Loucy (cell line): ENCODE data around the gene PAWR.

Experiments used
- H2AFZ ChIP-seq: fragments of 200-600 bp; sonication (generic); 2 replicates; pipeline ENCODE4 v1.6.0; 2016; ENCODE audit warnings: antibody characterized with exemption, mild to moderate bottlenecking, low read length, moderate library complexity
- H3F3A ChIP-seq: fragments of 200-600 bp; 2 replicates; pipeline ENCODE4 v1.6.0; 2016; ENCODE audit warnings: antibody characterized with exemption, low read depth, mild to moderate bottlenecking
- H3K27me3 ChIP-seq: fragments of 200-600 bp; sonication (generic); 2 replicates; pipeline ENCODE4 v1.6.1; 2014; ENCODE audit warnings: low read length, mild to moderate bottlenecking; ENCODE audit not compliant: insufficient read depth, poor library complexity, severe bottlenecking
- H3K36me3 ChIP-seq: fragments of 200-600 bp; sonication (generic); 2 replicates; pipeline ENCODE4 v1.6.1; 2016; ENCODE audit warnings: low read length; ENCODE audit not compliant: insufficient read depth
- H3K4me1 ChIP-seq: fragments of 200-600 bp; sonication (generic); 2 replicates; pipeline ENCODE4 v1.5.1; 2014; ENCODE audit warnings: low read length, mild to moderate bottlenecking; ENCODE audit not compliant: insufficient read depth, poor library complexity, severe bottlenecking
- H3K4me2 ChIP-seq: fragments of 200-600 bp; sonication (generic); 2 replicates; pipeline ENCODE4 v1.6.0; 2014; ENCODE audit warnings: antibody characterized with exemption, low read length, low read depth, mild to moderate bottlenecking; ENCODE audit not compliant: poor library complexity, severe bottlenecking
- H3K4me3 ChIP-seq: fragments of 200-600 bp; sonication (generic); 2 replicates; pipeline ENCODE4 v1.5.1; 2014; ENCODE audit warnings: low read length, mild to moderate bottlenecking, mixed read lengths; ENCODE audit not compliant: poor library complexity, severe bottlenecking
- H3K79me2 ChIP-seq: fragments of 200-600 bp; sonication (generic); 2 replicates; pipeline ENCODE4 v1.6.1; 2014; ENCODE audit warnings: low read length; ENCODE audit not compliant: insufficient read depth
- H3K9ac ChIP-seq: fragments of 200-600 bp; sonication (generic); 2 replicates; pipeline ENCODE4 v1.6.0; 2014; ENCODE audit warnings: mild to moderate bottlenecking, low read depth, low read length, moderate library complexity; ENCODE audit not compliant: poor library complexity, severe bottlenecking
- H3K9me2 ChIP-seq: fragments of 200-600 bp; sonication (generic); replicated peaks from 2 replicates; pipeline ENCODE4 v1.6.1; 2016; ENCODE audit warnings: low read depth, low read length, mixed read lengths
- H3K9me3 ChIP-seq: fragments of 200-600 bp; sonication (generic); 2 replicates; pipeline ENCODE4 v1.6.1; 2014; ENCODE audit warnings: mild to moderate bottlenecking, antibody characterized with exemption, low read length, low read depth; ENCODE audit not compliant: insufficient read depth
- H4K20me1 ChIP-seq: fragments of 200-600 bp; sonication (generic); 2 replicates; pipeline ENCODE4 v1.6.0; 2014; ENCODE audit warnings: antibody characterized with exemption, low read length, mild to moderate bottlenecking; ENCODE audit not compliant: insufficient read depth, poor library complexity, severe bottlenecking
- CTCF ChIP-seq: fragments of 200-600 bp; sonication (generic); conservative IDR thresholded peaks from 2 replicates; pipeline ENCODE4 v1.5.1; 2014; ENCODE audit warnings: mild to moderate bottlenecking, antibody characterized with exemption, low read length
- EZH2phosphoT487 ChIP-seq: fragments of 200-600 bp; IDR thresholded peaks from 2 replicates; pipeline ENCODE4 v1.6.1; 2018; ENCODE audit warnings: antibody characterized with exemption, mild to moderate bottlenecking, moderate library complexity, borderline replicate concordance

PAWR gene

GRCh38 chr12:79638490-79638889 lies 52.3 kb downstream of the PAWR start:
- H4K20me1 ChIP-seq = no peaks in the 10 kb centered on the region
- no peaks in the 10 kb centered on the region for H3F3A ChIP-seq
- H3K36me3 ChIP-seq = no peaks in the 10 kb centered on the region
- H3K27me3 ChIP-seq = no peaks in the 10 kb centered on the region
- no peaks in the 10 kb centered on the region for H3K4me1 ChIP-seq
- no peak overlapping the region for H3K4me2 ChIP-seq
- H3K9me2 ChIP-seq = no peaks in the 10 kb centered on the region
- TF ChIP-seq CTCF (no peak), EZH2phosphoT487 (no peak)
- H3K9me3 ChIP-seq = no peaks in the 10 kb centered on the region
- no peak overlapping the region for H2AFZ ChIP-seq
- no peak overlapping the region for H3K9ac ChIP-seq
- no peaks in the 10 kb centered on the region for H3K79me2 ChIP-seq
- H3K4me3 ChIP-seq = no peak overlapping the region

GRCh38 chr12:79637093-79637492 lies 53.7 kb downstream of the PAWR start:
- H3K4me3 ChIP-seq = no peak overlapping the region
- no peaks in the 10 kb centered on the region for H3K79me2 ChIP-seq
- H3F3A ChIP-seq = no peaks in the 10 kb centered on the region
- no peak overlapping the region for H2AFZ ChIP-seq
- no peaks in the 10 kb centered on the region for H3K27me3 ChIP-seq
- TF ChIP-seq EZH2phosphoT487 = no peak
- TF ChIP-seq CTCF = no peak
- H3K4me1 ChIP-seq = no peaks in the 10 kb centered on the region
- no peaks in the 10 kb centered on the region for H3K9me2 ChIP-seq
- no peaks in the 10 kb centered on the region for H3K9me3 ChIP-seq
- H3K36me3 ChIP-seq = no peaks in the 10 kb centered on the region
- H4K20me1 ChIP-seq = no peaks in the 10 kb centered on the region
- H3K4me2 ChIP-seq = no peak overlapping the region
- no peak overlapping the region for H3K9ac ChIP-seq

- no peak overlapping the region for H3K4me2 ChIP-seq
- no peaks in the 10 kb centered on the region for H3K36me3 ChIP-seq
- H2AFZ ChIP-seq = no peak overlapping the region
- H3K79me2 ChIP-seq = no peaks in the 10 kb centered on the region
- TF ChIP-seq CTCF (no peak), EZH2phosphoT487 (no peak)
- no peaks in the 10 kb centered on the region for H3F3A ChIP-seq
- H3K9me3 ChIP-seq = no peaks in the 10 kb centered on the region
- H3K27me3 ChIP-seq = no peaks in the 10 kb centered on the region
- no peaks in the 10 kb centered on the region for H4K20me1 ChIP-seq
- H3K4me1 ChIP-seq = no peaks in the 10 kb centered on the region
- no peak overlapping the region for H3K9ac ChIP-seq
- no peaks in the 10 kb centered on the region for H3K9me2 ChIP-seq
- no peak overlapping the region for H3K4me3 ChIP-seq
These were observed 55.1 kb downstream of the PAWR start for GRCh38 chr12:79635676-79636075.
